ENCODE measurements around the gene SUSD4.

SUSD4 gene

DNA sequence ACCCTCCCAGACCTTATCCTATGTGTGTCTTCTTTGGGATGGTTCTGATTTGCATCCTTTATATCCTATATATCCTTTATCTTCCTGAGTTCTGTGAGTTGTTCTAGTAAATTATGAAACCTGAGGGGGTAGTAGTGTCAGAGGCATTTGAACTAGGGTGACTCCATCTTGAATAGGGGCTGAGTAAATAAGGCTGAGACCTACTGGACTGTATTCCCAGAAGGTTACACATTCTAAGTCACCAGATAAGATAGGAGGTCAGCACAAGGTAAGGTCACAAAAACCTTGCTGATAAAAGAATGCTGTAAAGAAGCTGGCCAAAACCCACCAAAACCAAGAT lies 50.6 kb downstream of the SUSD4 start:
- Histone ChIP-seq H3K79me2 (ENCODE audit: insufficient read depth, low read length) (no peaks in the 10 kb centered on the region), H2AFZ (ENCODE audit: low read length) (no peak overlapping the region), H3K9ac (ENCODE audit: low read length) (no peak overlapping the region), H3K4me3 (ENCODE audit: low read depth, low read length, poor library complexity, severe bottlenecking) (no peak overlapping the region), H3K4me1 (ENCODE audit: insufficient read depth, low read length, severe bottlenecking) (no peaks in the 10 kb centered on the region), H3K9me3 (ENCODE audit: low read length) (no peaks in the 10 kb centered on the region), H3K27ac (ENCODE audit: low read depth, low read length, poor library complexity, severe bottlenecking) (no peak overlapping the region), H3K4me2 (ENCODE audit: low read length) (no peak overlapping the region), H3K9me2 (ENCODE audit: low read depth, low read length) (no peaks in the 10 kb centered on the region), H3K27me3 (ENCODE audit: insufficient read depth, low read length) (no peaks in the 10 kb centered on the region), H3F3A (ENCODE audit: insufficient read depth, low read length) (no peaks in the 10 kb centered on the region), H3K36me3 (ENCODE audit: insufficient read depth, low read length) (no peaks in the 10 kb centered on the region), H4K20me1 (ENCODE audit: insufficient read depth, low read length) (no peaks in the 10 kb centered on the region)
- TF ChIP-seq CTCF (IDR thresholded peaks at IDR 0.05; ENCODE audit: low read length) (no peak), EZH2 (IDR thresholded peaks at IDR 0.05; ENCODE audit: borderline replicate concordance, low read length) (no peak)

DNA sequence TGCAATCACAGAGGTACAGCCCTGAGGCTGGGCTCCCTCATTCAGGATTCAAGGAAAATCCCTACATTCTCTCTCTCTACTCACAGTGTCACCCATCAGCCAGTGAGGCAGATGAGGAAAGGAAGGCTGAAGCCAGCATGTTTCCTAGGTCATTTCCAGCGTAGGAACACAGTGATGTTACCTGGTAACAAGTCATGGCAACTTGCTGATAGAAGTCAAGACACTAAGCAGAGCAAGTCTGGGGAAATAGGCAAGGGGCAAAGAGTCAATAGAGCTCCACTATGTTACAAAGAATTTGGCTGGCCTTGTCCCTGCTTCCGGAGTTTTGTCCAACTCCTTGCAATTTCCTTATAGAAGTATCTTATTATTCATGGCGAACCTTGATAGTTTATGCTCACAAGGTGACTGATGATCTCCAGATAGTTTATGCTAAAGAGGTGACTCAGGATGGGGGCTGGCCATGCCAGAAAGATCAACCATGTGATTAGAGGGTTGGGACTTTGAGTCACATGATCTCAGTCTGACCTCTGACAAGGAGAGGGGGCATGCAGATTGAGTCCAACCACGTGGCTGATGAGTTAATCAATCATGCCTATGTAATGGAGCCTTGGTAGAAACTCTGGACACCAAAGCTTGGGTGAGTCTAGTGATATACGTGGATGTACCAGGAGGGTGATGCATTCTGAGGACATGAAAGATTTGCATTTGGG lies 51.1 kb downstream of the SUSD4 start:
- Histone ChIP-seq H3K79me2 (ENCODE audit: insufficient read depth, low read length) (no peaks in the 10 kb centered on the region), H4K20me1 (ENCODE audit: insufficient read depth, low read length) (no peaks in the 10 kb centered on the region), H3K27ac (ENCODE audit: low read depth, low read length, poor library complexity, severe bottlenecking) (no peak overlapping the region), H3K9me2 (ENCODE audit: low read depth, low read length) (no peaks in the 10 kb centered on the region), H3K27me3 (ENCODE audit: insufficient read depth, low read length) (no peaks in the 10 kb centered on the region), H2AFZ (ENCODE audit: low read length) (no peak overlapping the region), H3K4me1 (ENCODE audit: insufficient read depth, low read length, severe bottlenecking) (no peaks in the 10 kb centered on the region), H3K9me3 (ENCODE audit: low read length) (no peaks in the 10 kb centered on the region), H3K9ac (ENCODE audit: low read length) (no peak overlapping the region), H3K4me3 (ENCODE audit: low read depth, low read length, poor library complexity, severe bottlenecking) (no peak overlapping the region), H3K4me2 (ENCODE audit: low read length) (no peak overlapping the region), H3F3A (ENCODE audit: insufficient read depth, low read length) (no peaks in the 10 kb centered on the region), H3K36me3 (ENCODE audit: insufficient read depth, low read length) (no peaks in the 10 kb centered on the region)
- no peak for TF ChIP-seq CTCF (IDR thresholded peaks at IDR 0.05; ENCODE audit: low read length)
- no peak for TF ChIP-seq EZH2 (IDR thresholded peaks at IDR 0.05; ENCODE audit: borderline replicate concordance, low read length)

DNA sequence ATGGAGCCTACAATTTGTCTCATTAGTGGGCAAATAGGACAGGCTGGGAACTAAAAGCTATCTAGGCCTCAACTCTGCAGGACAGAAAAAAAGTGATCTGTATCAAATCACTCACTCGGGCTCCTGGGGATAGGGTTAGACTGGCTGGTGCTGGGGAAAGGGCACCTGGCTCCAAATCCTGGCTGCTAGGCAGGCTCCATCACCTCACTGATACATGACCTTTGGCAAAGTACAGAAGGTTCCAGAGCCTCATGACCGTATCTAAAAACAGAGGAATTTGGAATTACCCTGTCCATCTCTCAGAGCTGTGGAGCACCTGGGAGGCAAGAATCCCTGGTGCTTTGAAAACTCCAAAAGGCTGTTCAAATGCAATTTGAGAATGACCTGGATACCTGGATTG lies 51.7 kb downstream of the SUSD4 start:
- H3K79me2 ChIP-seq (ENCODE audit: insufficient read depth, low read length): no peaks in the 10 kb centered on the region
- no peak overlapping the region for H3K4me3 ChIP-seq (ENCODE audit: low read depth, low read length, poor library complexity, severe bottlenecking)
- no peaks in the 10 kb centered on the region for H3K27me3 ChIP-seq (ENCODE audit: insufficient read depth, low read length)
- H2AFZ ChIP-seq (ENCODE audit: low read length): no peak overlapping the region
- H3F3A ChIP-seq (ENCODE audit: insufficient read depth, low read length): no peaks in the 10 kb centered on the region
- H3K4me2 ChIP-seq (ENCODE audit: low read length): no peak overlapping the region
- no peaks in the 10 kb centered on the region for H3K36me3 ChIP-seq (ENCODE audit: insufficient read depth, low read length)
- TF ChIP-seq EZH2 (IDR thresholded peaks at IDR 0.05; ENCODE audit: borderline replicate concordance, low read length) (no peak), CTCF (IDR thresholded peaks at IDR 0.05; ENCODE audit: low read length) (no peak)
- H4K20me1 ChIP-seq (ENCODE audit: insufficient read depth, low read length): no peaks in the 10 kb centered on the region
- H3K9me2 ChIP-seq (ENCODE audit: low read depth, low read length): no peaks in the 10 kb centered on the region
- no peaks in the 10 kb centered on the region for H3K9me3 ChIP-seq (ENCODE audit: low read length)
- no peak overlapping the region for H3K9ac ChIP-seq (ENCODE audit: low read length)
- H3K4me1 ChIP-seq (ENCODE audit: insufficient read depth, low read length, severe bottlenecking): no peaks in the 10 kb centered on the region
- H3K27ac ChIP-seq (ENCODE audit: low read depth, low read length, poor library complexity, severe bottlenecking): no peak overlapping the region

Measured in OCI-LY1 (cell line).